Chondrocyte (in vitro differentiated cells): ENCODE data around the gene RABGGTB. TPM values are rescaled to one million over a fixed set of nuclear protein-coding genes. Genes with fewer than 3 reads are reported as not detected.
A peak's percentile ranks its signal among the peaks of the same experiment; 100 is the strongest.
"Not testable (repeated sequence)": the region's sequence is repeated elsewhere in the genome, so short reads cannot be mapped to it uniquely, and the experiment has no call there.

Experiments
- DNase-seq: peaks from one replicate; pipeline ENCODE4 v3.0.0; 2021; ENCODE audit warnings: mixed read lengths, low spot score
- H3K27ac Mint-ChIP-seq: one replicate; pipeline ENCODE4 v1.8.0; 2021; ENCODE audit warnings: mild to moderate bottlenecking, moderate library complexity, mixed read lengths; ENCODE audit not compliant: unreplicated experiment
- H3K27me3 Mint-ChIP-seq: 2 replicates; pipeline ENCODE4 v1.8.0; 2021; ENCODE audit warnings: low read depth, mixed read lengths
- H3K36me3 Mint-ChIP-seq: 2 replicates; pipeline ENCODE4 v1.8.0; 2021; ENCODE audit warnings: low read depth, mixed read lengths
- H3K4me1 Mint-ChIP-seq: 2 replicates; pipeline ENCODE4 v1.8.0; 2021; ENCODE audit warnings: low read depth, mild to moderate bottlenecking, mixed read lengths
- H3K4me3 Mint-ChIP-seq: one replicate; pipeline ENCODE4 v1.8.0; 2021; ENCODE audit warnings: mild to moderate bottlenecking, moderate library complexity, mixed read lengths; ENCODE audit not compliant: unreplicated experiment
- H3K9me3 Mint-ChIP-seq: 2 replicates; pipeline ENCODE4 v1.8.0; 2021; ENCODE audit warnings: low read depth, mixed read lengths
- total RNA-seq: library from RNA; stranded (reverse); gene quantifications from 3 replicates; pipeline ENCODE4 v1.2.1, GENCODE V29; 2021
- TF ChIP-seq, protein P1 (sequence below): fragments of 200-600 bp; sonication (generic); IDR thresholded peaks from 2 replicates; pipeline ENCODE4 v1.5.0; 2021; ENCODE audit warnings: antibody characterized with exemption, mild to moderate bottlenecking, moderate library complexity

RABGGTB gene
- total RNA-seq, 1 donor from 2014 or later = 57.9 TPM

DNA sequence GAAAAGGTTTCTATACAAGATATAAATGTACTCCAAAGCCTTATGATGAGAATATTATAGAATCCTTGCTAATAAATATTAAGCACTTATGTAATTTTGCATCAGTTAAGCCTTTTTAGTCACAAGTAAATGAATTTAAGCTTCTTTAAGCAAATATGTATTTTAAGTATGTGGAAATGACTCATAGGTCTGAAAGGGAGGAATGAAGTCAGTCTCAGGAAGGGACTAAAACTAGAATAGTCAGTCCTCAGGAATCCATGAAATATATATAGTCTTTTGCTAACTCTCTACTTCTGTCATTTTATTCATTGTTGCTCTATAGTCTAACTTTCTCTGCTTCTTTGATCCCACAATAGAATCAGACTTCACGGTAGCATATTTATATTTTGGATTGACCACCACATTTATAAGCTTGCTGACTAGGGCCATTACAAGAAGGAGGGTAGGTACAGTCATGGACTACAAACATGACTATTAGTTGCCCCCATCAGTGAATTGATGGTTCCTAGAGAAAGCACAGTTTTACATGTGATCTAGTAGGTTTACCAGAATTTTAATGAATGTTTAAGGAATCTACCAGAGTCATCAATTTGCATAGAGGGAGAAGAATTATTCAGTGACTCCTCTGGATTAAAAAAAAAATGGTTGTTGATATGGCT, 20.2 kb upstream of the RABGGTB start:
- no peak overlapping the region for H3K4me3 Mint-ChIP-seq
- H3K27ac Mint-ChIP-seq = peak overlapping the region; percentile 96
- no peaks in the 10 kb centered on the region for H3K36me3 Mint-ChIP-seq
- DNase-seq = no peak
- TF ChIP-seq, protein P1, sequence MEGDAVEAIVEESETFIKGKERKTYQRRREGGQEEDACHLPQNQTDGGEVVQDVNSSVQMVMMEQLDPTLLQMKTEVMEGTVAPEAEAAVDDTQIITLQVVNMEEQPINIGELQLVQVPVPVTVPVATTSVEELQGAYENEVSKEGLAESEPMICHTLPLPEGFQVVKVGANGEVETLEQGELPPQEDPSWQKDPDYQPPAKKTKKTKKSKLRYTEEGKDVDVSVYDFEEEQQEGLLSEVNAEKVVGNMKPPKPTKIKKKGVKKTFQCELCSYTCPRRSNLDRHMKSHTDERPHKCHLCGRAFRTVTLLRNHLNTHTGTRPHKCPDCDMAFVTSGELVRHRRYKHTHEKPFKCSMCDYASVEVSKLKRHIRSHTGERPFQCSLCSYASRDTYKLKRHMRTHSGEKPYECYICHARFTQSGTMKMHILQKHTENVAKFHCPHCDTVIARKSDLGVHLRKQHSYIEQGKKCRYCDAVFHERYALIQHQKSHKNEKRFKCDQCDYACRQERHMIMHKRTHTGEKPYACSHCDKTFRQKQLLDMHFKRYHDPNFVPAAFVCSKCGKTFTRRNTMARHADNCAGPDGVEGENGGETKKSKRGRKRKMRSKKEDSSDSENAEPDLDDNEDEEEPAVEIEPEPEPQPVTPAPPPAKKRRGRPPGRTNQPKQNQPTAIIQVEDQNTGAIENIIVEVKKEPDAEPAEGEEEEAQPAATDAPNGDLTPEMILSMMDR = no peak
- H3K4me1 Mint-ChIP-seq = peaks cover 33% of the 10 kb centered on the region
- H3K27me3 Mint-ChIP-seq = no peaks in the 10 kb centered on the region
- no peaks in the 10 kb centered on the region for H3K9me3 Mint-ChIP-seq

DNA sequence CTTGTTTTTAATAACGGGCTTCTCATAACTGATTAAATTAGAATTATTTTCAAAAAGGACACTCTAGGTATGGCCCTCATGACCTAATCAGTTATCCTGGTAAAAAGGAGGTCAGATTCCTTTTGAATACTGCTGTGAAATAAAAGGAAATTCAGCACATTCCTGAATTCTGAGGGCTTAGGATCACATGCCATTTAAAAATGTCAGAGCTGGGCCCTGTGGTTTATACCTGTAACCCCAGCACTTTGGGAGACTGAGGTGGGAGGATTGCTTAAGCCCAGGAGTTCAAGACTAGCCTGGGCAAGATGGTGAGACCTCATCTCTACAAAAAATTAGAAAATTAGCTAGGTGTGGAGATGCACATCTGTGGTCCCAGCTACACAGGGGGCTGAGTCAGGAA, 18.0 kb upstream of the RABGGTB start:
- no peaks in the 10 kb centered on the region for H3K36me3 Mint-ChIP-seq
- TF ChIP-seq, protein P1 = no peak

DNA sequence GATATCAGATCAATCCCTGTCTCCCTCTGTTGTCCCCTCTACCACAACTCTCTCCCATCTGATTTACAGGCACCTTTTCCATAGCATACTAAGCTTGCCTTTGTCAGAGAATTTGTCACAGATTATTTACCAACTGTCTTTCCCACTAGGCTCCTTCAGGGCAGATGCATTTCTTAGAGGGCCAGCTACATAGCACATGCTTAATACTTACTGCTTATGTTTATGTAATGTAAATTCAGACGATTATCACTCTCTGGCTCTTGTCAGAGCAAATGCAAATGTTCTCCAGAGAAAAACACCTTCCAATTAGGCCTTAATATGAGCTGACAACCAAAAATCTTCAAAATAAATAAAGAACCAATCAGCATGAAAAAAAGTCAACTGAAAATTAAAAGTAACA, 15.3 kb upstream of the RABGGTB start:
- H3K27ac Mint-ChIP-seq = no peak overlapping the region
- H3K4me1 Mint-ChIP-seq = peaks cover 24% of the 10 kb centered on the region
- H3K27me3 Mint-ChIP-seq = no peaks in the 10 kb centered on the region
- H3K9me3 Mint-ChIP-seq = peaks cover under 1% of the 10 kb centered on the region
- TF ChIP-seq, protein P1 = no peak
- no peaks in the 10 kb centered on the region for H3K36me3 Mint-ChIP-seq
- no peak overlapping the region for H3K4me3 Mint-ChIP-seq
- DNase-seq = no peak

More for the DNA sequence above, 18.0 kb upstream of the RABGGTB start:
- no peaks in the 10 kb centered on the region for H3K27me3 Mint-ChIP-seq
- H3K9me3 Mint-ChIP-seq = no peaks in the 10 kb centered on the region
- no peak overlapping the region for H3K4me3 Mint-ChIP-seq
- H3K4me1 Mint-ChIP-seq = peaks cover 33% of the 10 kb centered on the region
- DNase-seq = no peak
- H3K27ac Mint-ChIP-seq = peak overlapping the region; percentile 9

DNA sequence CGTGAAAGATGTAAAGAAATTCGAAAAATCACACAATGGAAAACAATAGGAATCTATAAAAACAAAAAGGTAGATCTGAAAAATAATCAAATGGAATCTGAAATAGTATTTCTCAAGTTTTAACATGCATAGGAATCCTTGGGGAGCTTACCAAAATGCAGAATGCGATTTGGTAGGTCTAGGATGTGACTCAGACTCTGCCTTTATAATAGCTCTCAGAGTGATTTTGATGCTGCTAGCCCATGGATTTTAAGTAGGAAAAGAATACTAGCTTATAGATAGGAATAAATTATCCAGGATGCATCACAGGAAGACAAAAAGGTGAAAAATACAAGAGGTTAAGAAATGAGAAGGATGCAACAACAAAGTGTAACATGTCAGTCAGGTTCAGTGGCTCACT, 14.1 kb upstream of the RABGGTB start:
- Mint-ChIP-seq H3K9me3 (peaks cover 4% of the 10 kb centered on the region), H3K27ac (no peak overlapping the region), H3K4me3 (no peak overlapping the region), H3K27me3 (no peaks in the 10 kb centered on the region), H3K4me1 (peaks cover 17% of the 10 kb centered on the region), H3K36me3 (no peaks in the 10 kb centered on the region)
- TF ChIP-seq, protein P1 = no peak
- no peak for DNase-seq

DNA sequence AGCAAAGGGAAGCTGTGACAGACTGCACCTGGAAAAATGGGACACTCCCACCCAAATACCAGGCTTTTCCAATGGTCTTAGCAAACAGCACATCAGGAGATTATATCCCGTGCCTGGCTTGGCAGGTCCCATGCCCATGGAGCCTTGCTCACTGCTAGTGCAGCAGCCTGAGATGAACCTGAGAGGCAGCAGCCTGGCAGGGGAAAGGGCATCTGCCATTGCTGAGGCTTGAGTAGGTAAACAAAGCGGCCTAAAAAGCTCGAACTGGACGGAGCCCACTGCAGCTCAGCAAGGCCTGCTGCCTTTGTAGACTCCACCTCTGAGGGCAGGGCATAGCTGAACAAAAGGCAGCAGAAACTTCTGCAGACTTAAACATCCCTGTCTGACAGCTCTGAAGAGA, 8.2 kb upstream of the RABGGTB start:
- not testable (repeated sequence) for H3K4me1 Mint-ChIP-seq, H3K27me3 Mint-ChIP-seq, H3K36me3 Mint-ChIP-seq, H3K4me3 Mint-ChIP-seq, H3K27ac Mint-ChIP-seq, DNase-seq
- peaks cover 27% of the 10 kb centered on the region for H3K9me3 Mint-ChIP-seq

DNA sequence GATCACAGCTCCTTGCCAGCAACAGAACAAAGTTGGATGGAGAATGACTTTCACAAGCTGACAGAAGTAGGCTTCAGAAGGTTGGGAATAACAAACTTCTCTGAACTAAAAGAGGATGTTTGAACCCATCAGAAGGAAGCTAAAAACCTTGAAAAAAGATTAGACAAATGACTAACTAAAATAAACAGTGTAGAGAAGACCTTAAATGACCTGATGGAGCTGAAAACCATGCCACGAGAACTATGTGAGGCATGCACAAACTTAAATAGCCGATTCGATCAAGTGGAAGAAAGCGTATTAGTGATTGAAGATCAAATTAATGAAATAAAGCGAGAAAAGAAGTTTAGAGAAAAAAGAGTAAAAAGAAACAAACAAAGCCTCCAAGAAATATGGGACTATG, 7.4 kb upstream of the RABGGTB start:
- H3K27ac Mint-ChIP-seq, H3K4me1 Mint-ChIP-seq, H3K36me3 Mint-ChIP-seq, DNase-seq, H3K4me3 Mint-ChIP-seq, H3K27me3 Mint-ChIP-seq: not testable (repeated sequence)
- H3K9me3 Mint-ChIP-seq = peaks cover 27% of the 10 kb centered on the region

DNA sequence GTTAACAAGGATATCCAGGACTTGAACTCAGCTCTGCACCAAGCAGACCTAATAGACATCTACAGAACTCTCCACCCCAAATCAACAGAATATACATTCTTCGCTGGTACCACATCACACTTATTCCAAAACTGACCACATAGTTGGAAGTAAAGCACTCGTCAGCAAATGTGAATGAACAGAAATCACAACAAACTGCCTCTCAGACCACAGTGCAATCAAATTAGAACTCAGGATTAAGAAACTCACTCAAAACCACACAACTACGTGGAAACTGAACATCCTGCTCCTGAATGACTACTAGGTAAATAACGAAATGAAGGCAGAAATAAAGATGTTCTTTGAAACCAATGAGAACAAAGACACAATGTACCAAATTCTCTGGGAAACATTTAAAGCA, 5.9 kb upstream of the RABGGTB start:
- peaks cover 27% of the 10 kb centered on the region for H3K9me3 Mint-ChIP-seq
- H3K27ac Mint-ChIP-seq, H3K27me3 Mint-ChIP-seq, H3K4me1 Mint-ChIP-seq, DNase-seq, H3K4me3 Mint-ChIP-seq, H3K36me3 Mint-ChIP-seq: not testable (repeated sequence)

DNA sequence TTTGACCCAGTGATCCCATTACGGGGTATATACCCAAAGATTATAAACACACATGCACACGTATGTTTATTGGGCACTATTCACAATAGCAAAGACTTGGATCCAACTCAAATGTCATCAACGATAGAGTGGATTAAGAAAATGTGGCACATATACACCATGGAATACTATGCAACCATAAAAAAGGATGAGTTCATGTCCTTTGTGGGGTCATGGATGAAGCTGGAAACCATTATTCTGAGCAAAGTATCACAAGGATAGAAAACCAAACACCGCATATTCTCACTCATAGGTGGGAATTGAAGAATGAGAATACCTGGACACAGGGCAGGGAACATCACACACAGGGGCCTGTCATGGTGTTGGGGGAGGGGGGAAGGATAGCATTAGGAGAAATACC, 2.1 kb upstream of the RABGGTB start:
- H3K9me3 Mint-ChIP-seq = peaks cover 16% of the 10 kb centered on the region
- H3K4me1 Mint-ChIP-seq = peaks cover 34% of the 10 kb centered on the region
- H3K36me3 Mint-ChIP-seq, H3K4me3 Mint-ChIP-seq, DNase-seq, H3K27me3 Mint-ChIP-seq, H3K27ac Mint-ChIP-seq: not testable (repeated sequence)
